HG03066 (cell line): ENCODE data around the gene SAMD8.
A peak's percentile ranks its signal among the peaks of the same experiment; 100 is the strongest.
"Not testable (repeated sequence)": the region's sequence is repeated elsewhere in the genome, so short reads cannot be mapped to it uniquely, and the experiment has no call there.

Experiments
- ATAC-seq: cut with Tn5 transposase; IDR thresholded peaks from one replicate; pipeline ENCODE4 v1.9.1; 2021; ENCODE audit warnings: low read depth; ENCODE audit not compliant: unreplicated experiment

The SAMD8 gene

DNA sequence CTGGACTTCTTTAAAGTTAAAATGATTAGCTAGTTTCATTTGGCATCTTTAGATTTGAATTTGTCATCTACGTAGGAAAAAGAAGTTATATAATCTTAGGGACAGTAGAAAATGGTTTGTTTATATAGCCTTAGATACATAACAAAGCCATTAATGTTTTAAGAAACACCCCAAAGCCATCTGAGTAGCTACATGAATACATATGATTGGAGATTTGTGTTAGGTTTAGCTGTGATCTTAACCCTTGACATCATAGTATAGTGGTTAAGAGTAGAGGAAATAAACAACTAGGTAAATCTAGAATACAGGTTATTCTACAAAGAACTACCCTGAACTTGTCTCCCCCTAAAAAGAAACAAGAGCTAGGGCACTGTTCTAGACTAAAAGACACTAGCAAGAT, 18.1 kb downstream of the SAMD8 start:
- ATAC-seq: no peak

- ATAC-seq: not testable (repeated sequence)
These were observed 22.2 kb downstream of the SAMD8 start for GRCh38 chr10:75133701-75134100.

GRCh38 chr10:75136346-75136745, 24.9 kb downstream of the SAMD8 start:
- no peak for ATAC-seq

GRCh38 chr10:75137533-75138438, 26.3 kb downstream of the SAMD8 start:
- no peak for ATAC-seq

GRCh38 chr10:75140246-75140645, 28.8 kb downstream of the SAMD8 start:
- no peak for ATAC-seq

DNA sequence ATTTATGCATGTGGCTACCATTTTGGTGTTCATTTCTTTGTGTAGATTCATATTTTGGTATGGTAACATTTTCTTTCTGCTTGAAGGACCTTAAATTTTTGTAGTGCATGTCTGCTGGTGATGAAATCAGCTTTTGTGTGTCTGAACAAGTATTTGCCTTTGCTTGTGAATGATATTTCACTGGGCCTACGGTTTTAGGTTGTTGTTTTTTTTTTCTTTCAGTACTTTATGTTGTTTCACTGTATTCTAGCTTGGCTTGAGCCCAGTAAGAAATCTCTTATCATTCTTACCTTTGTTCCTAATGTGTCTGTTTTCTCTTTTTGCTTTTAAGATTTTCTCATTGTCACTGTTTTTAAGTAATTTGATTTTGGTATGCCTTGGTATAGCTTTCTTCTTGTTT, 31.9 kb downstream of the SAMD8 start:
- no peak for ATAC-seq

DNA sequence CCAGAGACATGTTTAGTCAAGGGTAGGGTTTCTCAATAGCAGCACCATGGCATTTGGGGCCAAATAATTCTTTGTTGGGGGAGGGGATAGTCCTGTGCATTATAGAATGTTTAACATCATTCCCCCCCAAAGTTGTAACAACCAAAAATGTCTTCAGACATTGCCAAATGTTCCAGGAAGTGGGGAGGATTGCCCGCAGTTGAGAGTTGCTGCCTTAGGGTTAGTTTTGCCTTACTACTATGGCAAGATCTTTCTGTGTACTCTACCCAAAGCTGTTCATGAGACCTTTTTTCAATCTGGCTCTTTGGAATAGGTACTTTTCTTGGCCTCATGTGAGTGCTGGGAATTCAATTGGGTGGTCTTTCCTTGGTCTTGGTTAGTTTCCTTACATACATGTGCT, 34.1 kb downstream of the SAMD8 start:
- no peak for ATAC-seq

GRCh38 chr10:75146780-75147179, 35.3 kb downstream of the SAMD8 start:
- ATAC-seq: no peak

DNA sequence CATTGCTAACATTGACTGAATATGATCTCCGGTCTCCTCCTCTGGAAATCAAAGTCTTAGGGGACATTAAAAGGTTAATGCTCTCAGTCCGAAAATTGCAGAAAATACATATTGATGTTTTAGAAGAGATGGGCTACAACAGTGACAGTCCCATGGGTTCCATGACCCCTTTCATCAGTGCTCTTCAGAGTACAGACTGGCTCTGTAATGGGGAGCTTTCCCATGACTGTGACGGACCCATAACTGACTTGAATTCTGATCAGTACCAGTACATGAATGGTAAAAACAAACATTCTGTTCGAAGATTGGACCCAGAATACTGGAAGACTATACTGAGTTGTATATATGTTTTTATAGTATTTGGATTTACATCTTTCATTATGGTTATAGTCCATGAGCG, 39.2 kb downstream of the SAMD8 start:
- no peak for ATAC-seq

DNA sequence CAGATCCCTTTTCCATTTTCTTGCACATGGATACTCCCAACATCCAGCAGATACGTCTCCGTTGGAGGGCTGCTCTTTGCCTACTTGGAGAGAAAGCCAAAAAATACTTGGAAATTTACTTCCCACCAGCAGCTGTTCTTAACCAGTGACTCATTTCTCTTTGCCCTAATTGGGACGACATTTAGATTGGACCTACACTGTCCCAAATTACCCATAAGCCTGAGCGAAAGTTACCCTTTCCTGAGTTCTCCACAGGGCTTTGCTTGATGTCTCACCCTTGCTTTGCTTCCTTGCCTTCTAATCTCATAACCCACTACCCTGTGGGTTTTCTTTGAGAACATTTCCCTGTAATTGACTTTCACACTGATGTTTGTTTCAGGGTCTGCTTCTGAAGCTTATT, 48.1 kb downstream of the SAMD8 start:
- ATAC-seq: no peak

DNA sequence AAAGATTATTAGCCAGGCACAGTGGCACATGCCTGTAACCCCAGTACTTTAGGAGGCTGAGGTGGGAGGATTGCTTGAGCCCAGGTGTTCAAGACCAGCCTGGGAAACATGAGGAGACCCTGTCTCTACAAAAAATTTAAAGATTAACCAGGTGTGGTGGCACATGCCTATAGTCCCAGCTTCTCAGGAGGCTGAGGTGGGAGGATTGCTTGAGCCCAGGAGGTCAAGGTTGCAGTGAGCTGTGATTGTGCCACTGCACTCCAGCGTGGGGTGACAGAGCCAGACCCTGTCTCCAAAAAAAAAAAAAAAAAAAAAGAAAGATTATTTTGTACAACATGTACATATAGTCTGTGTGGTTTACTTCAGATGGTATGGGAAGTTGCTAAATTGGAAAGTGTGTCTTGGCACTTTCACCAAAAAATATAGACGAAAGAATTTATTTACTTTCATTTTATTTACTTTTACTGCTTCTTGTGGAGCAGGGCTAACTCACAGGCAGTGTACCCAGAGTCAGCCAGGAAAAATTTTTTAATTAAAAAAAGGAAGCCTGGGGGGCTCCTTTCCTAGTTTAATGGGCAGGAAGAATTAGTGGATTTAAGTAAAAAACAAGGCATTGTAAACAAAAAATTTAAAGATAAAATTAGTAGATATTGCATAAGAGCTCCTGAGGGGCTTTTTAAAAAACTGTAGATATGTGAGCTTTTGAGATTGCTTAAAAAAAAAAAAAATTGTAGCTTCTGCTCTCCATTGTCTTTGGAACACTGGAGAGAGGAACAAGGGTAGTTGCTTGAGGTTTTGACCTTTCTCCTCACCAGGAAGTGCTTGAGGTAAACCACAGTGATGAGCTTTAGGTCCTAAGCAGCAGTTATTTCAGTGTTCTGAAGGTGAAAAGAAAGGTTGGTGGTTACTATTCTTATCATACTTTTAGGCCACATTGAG, 54.5 kb downstream of the SAMD8 start:
- ATAC-seq: peak; percentile 81

GRCh38 chr10:75166623-75166972, 55.1 kb downstream of the SAMD8 start:
- ATAC-seq: peak; percentile 23

DNA sequence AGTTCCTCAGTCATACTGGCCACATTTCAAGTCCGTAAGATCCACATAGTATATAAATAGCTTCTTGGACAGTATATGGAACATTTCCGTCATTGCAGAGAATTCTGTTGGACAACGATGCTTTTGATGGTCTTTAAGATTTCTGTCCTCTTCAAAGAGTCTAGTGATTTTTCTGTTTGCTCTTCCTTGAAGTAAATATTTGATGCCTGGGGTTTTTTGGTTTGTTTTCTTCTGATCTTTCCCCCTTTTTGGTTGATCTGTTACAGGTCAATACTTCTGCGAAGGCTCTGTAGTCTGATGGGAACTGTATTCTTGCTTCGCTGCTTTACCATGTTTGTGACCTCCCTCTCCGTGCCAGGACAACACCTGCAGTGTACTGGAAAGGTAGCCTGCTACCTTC, 56.8 kb downstream of the SAMD8 start:
- ATAC-seq: no peak

GRCh38 chr10:75170215-75170614, 58.8 kb downstream of the SAMD8 start:
- ATAC-seq: no peak

DNA sequence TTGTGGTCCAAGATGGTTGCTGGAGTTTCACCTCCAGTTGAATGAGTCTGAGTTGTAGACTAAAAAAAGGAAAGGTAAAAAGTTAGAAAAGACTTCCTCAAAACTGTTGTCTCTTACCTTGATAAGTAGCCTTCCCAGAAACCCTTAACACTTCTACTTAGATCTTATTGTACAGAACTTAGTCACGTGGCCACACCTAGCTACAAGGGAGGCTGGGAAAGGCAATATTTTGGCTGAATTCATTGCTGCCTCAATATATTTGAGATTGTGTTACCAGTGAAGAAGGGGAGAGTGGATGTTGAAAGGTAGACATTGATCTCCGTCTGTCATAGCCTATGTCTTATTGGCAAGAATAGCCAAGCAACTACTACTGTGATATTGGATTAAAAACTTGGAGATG, 63.6 kb downstream of the SAMD8 start:
- ATAC-seq: no peak

DNA sequence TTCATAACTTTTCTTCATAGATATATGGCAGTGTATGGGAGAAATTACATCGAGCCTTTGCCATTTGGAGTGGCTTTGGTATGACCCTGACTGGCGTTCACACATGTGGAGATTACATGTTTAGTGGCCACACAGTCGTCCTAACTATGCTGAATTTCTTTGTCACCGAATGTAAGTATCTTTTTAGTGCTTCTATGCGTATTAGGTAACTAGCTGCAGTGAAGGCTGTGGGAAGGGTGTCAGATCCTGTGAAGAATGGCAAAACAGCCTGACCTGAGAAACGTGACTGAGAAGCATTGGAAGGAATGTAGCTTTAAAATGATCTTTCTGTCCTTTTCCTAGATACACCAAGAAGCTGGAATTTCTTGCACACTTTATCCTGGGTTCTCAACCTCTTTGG, 64.6 kb downstream of the SAMD8 start:
- ATAC-seq: no peak

DNA sequence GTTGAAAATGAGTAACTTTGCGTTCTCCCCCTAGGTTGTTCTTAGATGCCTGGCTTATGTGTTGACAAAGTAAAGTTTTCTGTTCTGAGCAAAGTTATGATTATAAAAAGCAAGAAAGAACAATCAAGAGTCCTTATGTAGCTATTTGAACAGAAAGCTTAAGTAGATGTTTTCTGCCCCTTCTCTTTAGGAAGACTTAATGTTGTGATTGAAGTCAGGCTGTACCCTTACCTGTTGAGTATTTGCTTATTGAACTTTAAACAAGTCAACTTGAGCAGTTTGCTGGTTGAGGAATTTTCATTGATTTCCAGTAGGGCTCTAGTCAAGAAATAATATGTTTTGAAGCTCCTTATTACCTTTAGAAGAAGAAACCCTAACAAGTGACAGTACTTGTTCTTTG, 65.3 kb downstream of the SAMD8 start:
- no peak for ATAC-seq

DNA sequence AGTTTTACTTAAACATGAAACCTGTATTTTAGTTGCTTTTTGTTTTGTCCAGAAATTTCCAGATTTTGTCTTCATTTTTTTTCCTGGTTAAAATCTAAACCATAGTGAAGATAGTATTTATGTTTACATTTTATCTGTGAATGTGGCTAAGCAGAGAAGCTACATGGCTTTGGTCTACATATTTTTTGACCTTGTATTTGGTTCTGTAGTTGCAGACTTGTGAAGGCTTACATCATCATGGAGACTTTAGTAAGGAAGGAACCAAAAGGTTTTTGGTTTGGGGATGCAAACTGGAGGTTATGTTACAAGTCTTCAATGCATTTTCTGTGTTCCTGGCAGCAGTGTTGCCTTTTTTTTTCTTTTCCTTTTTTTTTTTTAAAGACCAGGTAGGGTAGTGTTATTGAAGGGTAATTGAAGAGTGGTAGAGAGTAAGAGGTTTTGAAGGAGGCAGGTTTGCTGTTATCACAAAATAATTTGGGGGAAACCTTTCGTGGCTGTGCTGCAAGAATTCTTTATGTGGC, 68.3 kb downstream of the SAMD8 start:
- ATAC-seq: no peak

DNA sequence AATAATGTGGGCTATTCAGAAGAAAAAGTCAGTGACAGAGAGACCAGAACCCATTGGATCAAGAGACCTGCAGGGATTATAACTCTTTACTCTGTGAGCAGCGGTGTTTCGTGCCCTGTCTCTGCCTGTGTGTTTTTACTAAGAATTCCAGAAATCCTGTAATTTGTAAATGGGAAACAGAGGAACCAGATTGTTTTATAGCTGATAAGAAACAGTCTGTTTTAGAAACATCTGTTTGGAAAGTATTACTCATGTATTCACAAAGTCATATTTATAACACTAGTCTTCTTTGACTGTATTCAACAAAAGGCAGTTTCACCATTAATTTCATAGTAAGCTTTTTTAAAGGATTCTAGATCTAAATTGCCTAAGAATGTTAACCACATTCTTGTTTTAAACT, 69.1 kb downstream of the SAMD8 start:
- no peak for ATAC-seq

DNA sequence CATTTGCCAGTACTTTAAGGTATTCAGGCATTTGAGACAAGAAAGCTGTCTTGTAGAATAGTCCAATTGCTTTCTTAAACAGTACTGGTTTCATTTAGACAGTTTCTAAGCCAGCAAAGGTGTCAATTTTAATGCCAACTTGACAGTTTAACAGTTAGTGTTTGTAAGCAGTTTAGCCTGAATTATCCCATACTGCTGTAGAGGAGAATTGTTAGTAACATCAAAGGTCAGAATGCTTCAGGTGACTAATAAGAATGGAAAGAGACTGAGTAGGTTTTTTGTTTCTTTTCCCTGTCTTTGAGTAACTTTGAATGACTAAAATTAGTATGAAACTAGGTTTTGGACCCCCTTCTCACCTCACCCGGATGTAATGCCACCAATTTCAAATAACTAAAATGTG, 69.6 kb downstream of the SAMD8 start:
- no peak for ATAC-seq

DNA sequence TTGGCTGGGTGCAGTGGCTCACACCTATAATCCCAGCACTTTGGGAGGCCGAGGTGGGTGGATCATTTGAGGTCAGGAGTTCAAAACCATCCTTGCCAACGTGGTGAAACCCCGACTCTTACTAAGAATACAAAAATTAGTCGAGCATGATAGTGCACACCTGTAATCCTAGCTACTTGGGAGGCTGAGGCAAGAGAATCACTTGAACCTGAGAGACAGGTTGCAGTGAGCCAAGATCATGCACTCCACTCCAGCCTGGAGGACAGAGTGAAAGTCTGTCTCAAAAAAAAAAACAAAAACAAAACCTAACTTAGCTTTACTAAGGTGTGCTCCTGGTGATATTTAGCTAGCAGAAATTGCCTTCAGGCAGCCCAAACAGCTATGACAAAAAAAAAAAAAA, 74.9 kb downstream of the SAMD8 start:
- no peak for ATAC-seq
